Activated T-helper 17 cell treated with anti-CD3 and anti-CD28 coated beads, Interleukin-2, amount 50 U/mL, for 72 hours (primary cell): Measurements from ENCODE around the gene CLPSL1. TPM values are rescaled to one million over a fixed set of nuclear protein-coding genes. Genes with fewer than 3 reads are reported as not detected.

ENCODE experiments used
- ATAC-seq: fragments of 150-1000 bp; cut with Tn5 transposase; replicated peaks from 2 replicates; pipeline ENCODE4 v1.10.0; 2021; ENCODE audit warnings: mild to moderate bottlenecking, moderate library complexity
- H3K27ac Mint-ChIP-seq: one replicate; pipeline ENCODE4 v1.8.0; 2022; ENCODE audit warnings: mixed read lengths
- H3K27me3 Mint-ChIP-seq: one replicate; pipeline ENCODE4 v1.8.0; 2022; ENCODE audit warnings: mixed read lengths
- H3K36me3 Mint-ChIP-seq: one replicate; pipeline ENCODE4 v1.8.0; 2022; ENCODE audit warnings: low read depth, mild to moderate bottlenecking, mixed read lengths
- H3K4me1 Mint-ChIP-seq: one replicate; pipeline ENCODE4 v1.8.0; 2022; ENCODE audit warnings: mixed read lengths
- H3K4me3 Mint-ChIP-seq: one replicate; pipeline ENCODE4 v1.8.0; 2022; ENCODE audit warnings: mild to moderate bottlenecking, mixed read lengths
- H3K9me3 Mint-ChIP-seq: one replicate; pipeline ENCODE4 v1.8.0; 2022; ENCODE audit warnings: mixed read lengths
- total RNA-seq, 2 donors: library from RNA; stranded (reverse); gene quantifications; one replicate each; pipeline ENCODE4 v1.2.3, GENCODE V29; 2022

Gene CLPSL1
- total RNA-seq, 2 donors from 2014 or later, result not detected

DNA sequence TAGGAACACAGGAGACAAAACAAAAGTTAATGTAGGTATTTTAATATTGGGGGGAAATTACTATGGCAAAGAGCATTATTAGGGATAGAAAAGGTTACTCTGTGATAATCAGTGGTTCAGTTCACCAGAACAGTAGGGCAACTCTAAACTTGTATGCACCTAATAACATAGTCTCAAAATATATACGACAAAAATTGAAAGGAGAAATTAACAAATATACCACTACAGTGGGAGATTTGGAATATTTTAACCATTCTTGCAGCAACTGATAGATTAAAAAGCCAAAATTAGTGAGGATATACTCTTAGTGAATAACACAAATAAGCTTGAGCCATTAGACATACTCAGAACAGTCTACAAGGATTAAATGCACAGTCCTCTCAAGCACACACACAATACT is 32.9 kb upstream of the CLPSL1 start:
- H3K27me3 Mint-ChIP-seq, result peaks cover 8% of the 10 kb centered on the region
- H3K4me1 Mint-ChIP-seq, result peaks cover 6% of the 10 kb centered on the region
- H3K36me3 Mint-ChIP-seq, result no peaks in the 10 kb centered on the region
- H3K9me3 Mint-ChIP-seq, result peaks cover 4% of the 10 kb centered on the region
- H3K4me3 Mint-ChIP-seq, result no peak overlapping the region
- H3K27ac Mint-ChIP-seq, result no peak overlapping the region
- no peak for ATAC-seq

DNA sequence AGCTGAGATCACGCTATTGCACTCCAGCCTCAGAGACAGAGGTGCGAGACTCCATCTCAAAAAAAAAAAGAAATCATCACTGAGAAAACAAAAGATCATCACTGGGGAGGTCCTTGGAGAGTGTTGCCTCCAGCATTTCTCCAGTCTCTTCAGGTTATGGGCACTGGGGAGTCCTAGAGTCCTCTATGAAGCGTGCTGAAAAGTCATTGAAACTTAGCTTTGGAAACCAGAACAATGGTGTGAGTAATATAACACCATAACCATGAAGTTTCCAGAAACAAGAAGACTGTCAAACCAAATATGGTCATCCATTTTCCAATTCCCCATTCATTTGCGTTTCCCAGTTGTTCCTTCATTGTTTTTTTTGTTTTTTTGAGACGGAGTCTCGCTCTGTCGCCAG is 30.3 kb upstream of the CLPSL1 start:
- Mint-ChIP-seq H3K27ac (no peak overlapping the region), H3K9me3 (peaks cover 4% of the 10 kb centered on the region), H3K36me3 (no peaks in the 10 kb centered on the region), H3K4me3 (peak overlapping the region; percentile 10), H3K4me1 (peaks cover 6% of the 10 kb centered on the region), H3K27me3 (peaks cover 8% of the 10 kb centered on the region)
- peak; percentile 76 for ATAC-seq

DNA sequence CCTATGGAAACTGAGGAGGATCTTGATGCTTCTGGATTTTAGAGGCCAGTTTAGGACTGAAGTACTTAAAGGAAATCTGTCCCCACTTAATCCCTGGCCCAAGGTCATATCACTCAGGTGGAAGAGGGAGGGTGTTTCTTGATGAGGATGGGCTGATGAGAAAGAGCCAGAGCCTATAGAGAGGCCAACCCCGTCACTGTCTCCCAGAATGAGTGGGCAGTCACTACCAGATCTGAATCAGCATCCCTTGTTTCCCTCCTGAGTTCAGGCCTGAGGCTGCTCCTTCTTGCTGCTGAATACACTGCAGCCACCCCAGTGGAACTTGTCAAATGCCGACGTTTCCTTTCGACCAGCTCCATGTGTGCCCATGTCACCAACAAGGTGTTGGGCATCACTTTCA is 29.2 kb upstream of the CLPSL1 start:
- no peaks in the 10 kb centered on the region for H3K36me3 Mint-ChIP-seq
- peaks cover 4% of the 10 kb centered on the region for H3K9me3 Mint-ChIP-seq
- peak overlapping the region; percentile 37 for H3K4me3 Mint-ChIP-seq
- peaks cover 6% of the 10 kb centered on the region for H3K4me1 Mint-ChIP-seq
- peaks cover 6% of the 10 kb centered on the region for H3K27me3 Mint-ChIP-seq
- ATAC-seq, result peak; percentile 96
- H3K27ac Mint-ChIP-seq, result peak overlapping the region; percentile 34

DNA sequence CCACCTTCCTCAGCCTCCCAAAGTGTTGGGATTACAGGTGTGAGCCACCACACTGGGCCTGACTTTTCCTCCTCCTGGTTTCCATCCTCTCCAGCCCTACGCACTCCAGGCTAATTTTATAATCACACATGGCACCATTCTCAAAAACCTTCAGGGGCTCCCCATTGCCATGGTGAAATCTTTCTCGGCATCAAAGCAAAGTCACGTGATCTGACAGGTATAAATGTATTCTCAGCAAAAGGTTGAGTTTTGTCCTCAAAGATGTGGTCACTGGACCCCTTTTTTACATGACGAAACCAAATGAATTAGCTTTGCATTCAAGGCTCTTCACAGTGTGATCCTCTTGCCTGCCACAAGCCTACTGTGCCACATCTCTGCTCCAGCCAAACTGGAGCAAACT is 28.5 kb upstream of the CLPSL1 start:
- H3K4me3 Mint-ChIP-seq, result peak overlapping the region; percentile 37
- H3K4me1 Mint-ChIP-seq, result peaks cover 6% of the 10 kb centered on the region
- H3K27me3 Mint-ChIP-seq, result peaks cover 2% of the 10 kb centered on the region
- no peak overlapping the region for H3K27ac Mint-ChIP-seq
- peaks cover 4% of the 10 kb centered on the region for H3K9me3 Mint-ChIP-seq
- no peaks in the 10 kb centered on the region for H3K36me3 Mint-ChIP-seq
- no peak for ATAC-seq

DNA sequence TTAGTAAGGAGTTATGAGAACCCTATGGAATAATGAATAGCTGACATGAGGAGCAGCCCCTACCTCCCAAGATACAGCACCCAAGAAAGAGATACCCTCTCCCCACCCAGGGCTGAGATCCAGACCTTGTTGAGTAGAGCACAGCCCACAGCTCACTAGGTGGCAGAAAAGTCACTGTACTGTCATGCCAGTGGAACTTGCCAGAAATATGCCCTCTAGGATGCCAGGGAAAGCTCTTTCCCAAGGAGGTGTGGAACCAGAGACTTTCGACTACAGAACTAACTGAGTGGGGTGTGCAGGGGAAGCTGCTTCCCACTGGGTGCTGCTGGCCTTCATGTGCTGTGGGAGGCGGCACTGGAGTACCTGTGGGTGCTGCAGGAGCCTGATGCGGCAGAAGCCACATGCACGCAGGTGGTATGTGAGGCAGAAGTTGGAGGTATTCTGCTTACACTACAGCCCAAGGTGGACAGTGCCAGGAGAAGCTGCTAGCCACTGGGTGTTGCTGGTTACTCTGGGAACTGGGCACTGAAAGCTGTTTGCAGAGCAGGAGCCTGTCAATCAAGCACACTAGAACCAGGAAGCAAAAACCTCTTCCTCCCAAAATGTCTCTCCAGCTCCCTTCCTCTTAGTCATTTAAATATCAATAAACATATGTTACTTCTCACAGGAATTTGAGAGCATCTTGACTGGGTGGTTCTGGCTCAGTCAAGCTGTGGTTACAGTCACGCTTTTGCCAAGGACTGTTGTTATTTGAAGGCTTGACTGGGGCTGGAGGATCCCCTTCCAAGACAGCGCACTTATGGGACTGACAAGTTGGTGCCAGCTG is 26.2 kb upstream of the CLPSL1 start:
- Mint-ChIP-seq H3K9me3 (no peaks in the 10 kb centered on the region), H3K27ac (peak overlapping the region; percentile 43), H3K27me3 (peaks cover 11% of the 10 kb centered on the region), H3K4me1 (peaks cover 6% of the 10 kb centered on the region), H3K36me3 (no peaks in the 10 kb centered on the region), H3K4me3 (no peak overlapping the region)
- no peak for ATAC-seq

DNA sequence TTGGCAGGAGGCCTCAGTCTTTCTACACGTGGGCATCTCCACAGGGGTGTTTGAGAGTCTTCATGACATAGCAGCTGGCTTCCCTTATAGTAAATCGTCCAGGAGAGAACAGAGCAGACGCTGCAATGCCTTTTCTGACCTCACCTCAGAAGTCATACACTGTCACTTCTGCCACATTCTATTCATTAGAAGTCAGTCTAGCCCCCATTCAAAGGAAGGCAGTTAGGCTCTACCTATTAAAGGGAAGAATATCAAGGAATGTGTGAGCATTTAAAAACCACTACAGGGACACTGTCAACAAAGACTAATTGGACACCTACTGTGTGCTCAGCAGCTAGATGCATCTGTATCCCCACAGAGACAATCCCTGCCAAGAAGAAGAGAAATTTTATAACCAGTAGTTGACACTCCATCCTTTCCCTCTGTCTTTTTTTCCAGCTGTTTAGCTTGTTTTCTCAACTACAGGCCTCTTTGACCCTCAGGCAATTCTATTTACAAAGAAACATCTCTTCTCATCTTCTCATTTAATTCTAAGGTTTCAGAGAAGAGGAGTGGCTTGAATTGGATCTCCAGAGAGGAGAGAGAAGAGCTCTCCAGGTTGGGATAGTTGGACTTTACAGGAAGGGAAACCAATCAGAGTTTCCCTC is 25.4 kb upstream of the CLPSL1 start:
- peaks cover 16% of the 10 kb centered on the region for H3K27me3 Mint-ChIP-seq
- no peaks in the 10 kb centered on the region for H3K9me3 Mint-ChIP-seq
- no peak for ATAC-seq
- peak overlapping the region; percentile 43 for H3K27ac Mint-ChIP-seq
- no peak overlapping the region for H3K4me3 Mint-ChIP-seq
- H3K4me1 Mint-ChIP-seq, result peaks cover 6% of the 10 kb centered on the region
- H3K36me3 Mint-ChIP-seq, result no peaks in the 10 kb centered on the region

DNA sequence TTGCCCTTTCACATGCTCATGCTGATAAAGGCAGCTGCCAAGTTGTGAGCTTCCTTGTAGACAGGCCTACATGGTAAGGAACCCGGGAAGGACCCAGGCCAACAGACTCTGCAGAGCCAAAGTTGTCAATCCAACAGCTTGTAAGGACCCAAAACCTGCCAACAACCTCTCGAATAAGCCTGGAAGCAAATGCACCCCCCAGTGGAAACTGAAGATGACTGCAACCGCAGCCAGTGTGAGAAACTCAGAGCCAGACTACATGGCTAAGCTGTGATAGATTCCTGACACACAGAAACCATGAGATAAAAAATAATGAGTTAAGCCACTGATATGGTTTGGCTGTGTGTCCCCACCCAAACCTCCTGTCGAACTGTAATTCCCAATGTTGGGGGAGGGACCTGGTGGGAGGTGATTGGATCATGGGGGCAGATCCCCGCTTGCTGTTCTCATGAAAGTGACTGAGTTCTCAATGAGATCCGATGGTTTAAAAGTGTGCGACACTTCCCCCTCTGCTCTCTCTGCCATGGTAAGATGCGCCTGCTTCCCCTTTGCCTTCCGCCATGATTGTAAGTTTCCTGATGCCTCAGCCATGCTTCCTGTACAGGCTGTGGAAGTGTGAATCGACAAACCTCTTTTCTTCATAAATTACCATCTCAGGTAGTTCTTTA is 23.2 kb upstream of the CLPSL1 start:
- H3K9me3 Mint-ChIP-seq, result no peaks in the 10 kb centered on the region
- H3K27me3 Mint-ChIP-seq, result peaks cover 27% of the 10 kb centered on the region
- H3K27ac Mint-ChIP-seq, result no peak overlapping the region
- H3K36me3 Mint-ChIP-seq, result no peaks in the 10 kb centered on the region
- H3K4me1 Mint-ChIP-seq, result no peaks in the 10 kb centered on the region
- H3K4me3 Mint-ChIP-seq, result no peak overlapping the region
- ATAC-seq, result no peak

DNA sequence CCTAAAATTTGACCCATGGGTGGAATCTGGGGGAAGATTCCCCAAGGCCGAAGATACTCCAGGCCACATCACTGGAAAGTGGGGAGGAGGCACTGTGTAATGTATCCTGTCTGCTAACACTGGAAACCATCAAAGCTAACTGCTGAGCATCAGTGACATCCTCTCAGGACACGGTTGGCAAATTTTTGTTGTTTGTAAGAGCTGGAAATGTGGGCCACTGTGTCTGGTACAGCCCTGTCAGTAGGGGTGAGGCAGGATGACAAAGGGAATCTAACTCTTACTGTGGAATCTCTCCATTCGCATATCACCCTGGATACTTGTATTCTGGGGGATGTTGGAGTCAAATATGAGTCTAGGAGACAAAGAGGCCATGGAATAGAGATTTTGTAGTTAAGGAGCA is 21.4 kb upstream of the CLPSL1 start:
- Mint-ChIP-seq H3K4me3 (no peak overlapping the region), H3K9me3 (no peaks in the 10 kb centered on the region), H3K36me3 (no peaks in the 10 kb centered on the region), H3K4me1 (peaks cover 5% of the 10 kb centered on the region), H3K27ac (no peak overlapping the region), H3K27me3 (peaks cover 44% of the 10 kb centered on the region)
- no peak for ATAC-seq

DNA sequence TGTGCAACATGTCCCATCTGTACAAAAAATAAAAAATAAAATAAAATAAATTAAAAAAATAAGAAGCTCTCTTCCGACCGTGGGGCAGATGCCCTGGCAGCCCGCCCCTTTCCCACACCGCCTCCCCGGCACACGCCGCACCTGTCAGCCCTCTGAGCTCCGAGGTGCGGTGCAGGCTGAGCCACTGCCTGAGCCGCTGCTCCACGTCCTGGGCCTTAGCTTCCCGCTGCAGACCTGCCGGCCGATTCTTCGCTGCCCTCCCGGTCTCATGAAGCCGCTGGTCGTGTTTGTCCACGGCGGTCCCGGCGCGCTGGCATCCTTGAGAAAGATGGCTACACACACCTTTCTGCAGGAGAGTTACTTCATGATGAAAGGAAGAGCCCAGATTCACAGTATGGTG is 15.1 kb upstream of the CLPSL1 start:
- H3K9me3 Mint-ChIP-seq, result no peaks in the 10 kb centered on the region
- no peak overlapping the region for H3K4me3 Mint-ChIP-seq
- no peak overlapping the region for H3K27ac Mint-ChIP-seq
- H3K4me1 Mint-ChIP-seq, result peaks cover 6% of the 10 kb centered on the region
- no peaks in the 10 kb centered on the region for H3K36me3 Mint-ChIP-seq
- ATAC-seq, result no peak
- H3K27me3 Mint-ChIP-seq, result peaks cover 29% of the 10 kb centered on the region

DNA sequence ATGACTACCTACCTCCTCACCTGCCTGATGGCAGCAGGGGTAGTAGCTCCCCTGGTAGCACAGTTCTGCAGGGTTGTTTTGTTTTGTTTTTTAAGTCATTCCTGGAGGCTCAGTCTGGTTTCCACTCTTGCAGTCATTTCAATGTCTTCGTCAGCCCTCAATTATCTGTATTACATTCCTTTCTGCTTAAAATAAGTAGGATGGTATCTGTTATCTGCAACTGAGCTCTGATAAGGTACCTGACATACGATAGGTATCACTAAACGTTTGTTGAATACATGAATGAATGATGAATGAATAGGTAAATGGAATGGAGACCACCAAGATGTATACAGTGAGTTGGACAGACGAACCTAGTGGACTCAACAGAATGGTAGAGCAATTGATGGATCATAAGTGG is 11.6 kb upstream of the CLPSL1 start:
- Mint-ChIP-seq H3K27me3 (peaks cover 9% of the 10 kb centered on the region), H3K27ac (no peak overlapping the region), H3K4me3 (no peak overlapping the region), H3K9me3 (no peaks in the 10 kb centered on the region), H3K4me1 (peaks cover 3% of the 10 kb centered on the region), H3K36me3 (no peaks in the 10 kb centered on the region)
- ATAC-seq, result no peak

DNA sequence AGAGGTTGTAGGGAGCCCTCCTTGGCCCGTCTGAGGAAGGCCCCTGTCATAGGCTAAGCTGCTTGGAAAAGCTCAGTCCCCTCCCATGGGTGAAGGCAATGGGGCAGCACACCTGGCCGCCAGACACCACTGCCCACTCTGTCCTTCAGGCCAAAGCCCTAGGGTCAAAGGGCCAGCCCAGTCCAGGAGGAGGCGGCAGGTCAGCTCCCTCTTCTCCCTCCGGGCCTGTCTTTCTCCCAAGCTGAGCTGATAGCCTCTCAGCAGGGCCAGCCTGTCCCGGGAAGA is 9.5 kb upstream of the CLPSL1 start:
- Mint-ChIP-seq H3K27me3 (peaks cover 10% of the 10 kb centered on the region), H3K27ac (no peak overlapping the region), H3K36me3 (no peaks in the 10 kb centered on the region), H3K9me3 (no peaks in the 10 kb centered on the region), H3K4me1 (no peaks in the 10 kb centered on the region), H3K4me3 (no peak overlapping the region)
- no peak for ATAC-seq

DNA sequence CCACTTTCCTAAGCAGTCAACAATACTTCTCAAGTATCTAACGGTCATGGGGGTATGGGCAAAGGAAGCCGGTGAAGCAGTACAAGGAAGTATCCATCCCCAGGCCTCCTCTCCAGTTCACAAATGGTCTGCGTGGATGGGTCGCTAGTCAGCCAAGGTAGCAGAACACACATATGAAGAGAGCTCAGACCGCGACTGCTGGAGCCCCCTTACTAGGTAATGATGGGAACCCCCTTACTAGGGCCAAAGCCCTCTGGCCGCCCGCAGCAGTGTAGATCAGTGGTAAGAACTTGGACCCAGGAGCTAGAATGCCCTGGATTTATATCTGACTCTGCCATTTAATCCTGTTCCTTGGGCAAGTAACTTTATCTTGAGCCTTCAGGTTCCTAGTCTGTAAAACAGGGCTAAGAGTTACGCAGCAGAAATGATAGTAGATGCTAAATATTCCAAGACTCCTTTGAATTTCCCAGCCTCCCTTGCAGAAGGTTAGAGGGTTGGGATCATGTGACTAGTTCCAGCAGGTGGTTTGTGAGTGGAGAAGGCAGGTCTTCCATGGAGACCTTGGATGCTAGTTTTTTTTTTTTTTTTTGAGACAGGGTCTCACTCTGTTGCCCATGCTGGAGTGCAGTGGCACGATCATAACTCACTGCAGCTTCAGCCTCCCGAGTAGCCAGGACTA is 6.6 kb upstream of the CLPSL1 start:
- Mint-ChIP-seq H3K4me3 (no peak overlapping the region), H3K27me3 (peaks cover 18% of the 10 kb centered on the region), H3K9me3 (no peaks in the 10 kb centered on the region), H3K36me3 (no peaks in the 10 kb centered on the region), H3K4me1 (no peaks in the 10 kb centered on the region), H3K27ac (no peak overlapping the region)
- no peak for ATAC-seq

DNA sequence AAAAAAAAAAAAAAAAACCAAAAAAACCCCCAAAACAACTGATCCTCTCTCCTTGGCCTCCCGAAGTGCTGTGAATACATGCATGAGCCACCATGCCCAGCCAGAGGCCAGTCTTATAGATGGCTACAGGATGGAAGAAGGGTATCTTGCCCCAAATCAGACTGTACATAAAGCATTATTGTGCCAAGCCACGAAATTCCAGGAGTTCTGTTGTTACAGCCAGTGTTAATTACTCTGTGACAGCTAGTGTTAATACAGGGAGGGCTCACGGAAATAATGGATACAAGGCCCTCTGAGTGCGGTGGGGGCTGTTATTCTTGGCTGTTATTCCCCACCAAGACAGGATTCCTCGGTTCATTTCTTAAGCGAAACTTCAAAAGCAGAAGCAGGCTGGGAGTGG is 5.8 kb upstream of the CLPSL1 start:
- no peaks in the 10 kb centered on the region for H3K9me3 Mint-ChIP-seq
- H3K27me3 Mint-ChIP-seq, result peaks cover 18% of the 10 kb centered on the region
- ATAC-seq, result no peak
- H3K4me1 Mint-ChIP-seq, result no peaks in the 10 kb centered on the region
- H3K27ac Mint-ChIP-seq, result no peak overlapping the region
- no peaks in the 10 kb centered on the region for H3K36me3 Mint-ChIP-seq
- no peak overlapping the region for H3K4me3 Mint-ChIP-seq

DNA sequence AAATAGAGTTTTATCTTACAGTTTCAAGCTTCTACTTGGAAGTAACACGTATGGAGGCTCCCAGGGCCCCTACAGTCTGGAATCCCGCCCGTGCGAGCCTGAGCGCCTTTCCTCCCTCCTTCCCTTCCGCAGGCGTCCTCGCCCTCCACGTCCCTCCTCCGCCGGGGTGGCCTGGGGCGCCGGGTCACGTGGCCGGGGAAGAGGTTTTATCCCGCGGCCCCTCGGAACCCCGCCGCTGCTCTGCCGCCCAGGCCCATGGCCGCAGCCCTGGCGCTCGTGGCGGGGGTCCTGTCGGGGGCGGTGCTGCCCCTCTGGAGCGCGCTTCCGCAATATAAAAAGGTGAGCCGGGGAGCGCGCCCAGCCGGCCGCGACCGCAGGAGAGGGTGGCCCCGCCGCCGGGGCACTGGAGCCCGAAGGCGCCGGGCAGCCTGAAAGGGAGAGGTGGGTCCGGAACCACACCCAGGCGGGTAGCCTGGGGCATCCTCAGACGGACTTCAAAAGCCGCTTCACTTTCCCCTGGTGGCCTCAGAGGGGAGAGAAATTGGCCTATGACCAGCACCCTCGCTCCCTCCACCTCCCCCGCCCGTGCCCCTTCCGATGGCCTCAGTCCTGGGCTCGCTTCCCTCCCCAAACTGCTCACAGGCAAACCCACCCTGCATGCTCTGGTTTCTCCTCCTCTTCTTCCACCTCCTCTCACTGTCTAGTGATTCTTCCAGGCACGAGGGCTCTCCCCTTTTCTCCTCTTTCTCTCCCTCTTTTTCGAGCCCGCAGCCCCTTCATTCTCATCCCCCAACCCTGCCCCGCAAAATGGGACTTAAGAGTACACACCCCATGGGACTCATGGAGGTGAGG is 4.2 kb upstream of the CLPSL1 start, which contains the start of gene CLPSL2:
TSS of gene CLPSL2 (plus strand) at position 235 of the 852 bp plus-strand sequence. CDS start at position 256, 21 bp downstream.
- Mint-ChIP-seq H3K27ac (no peak within 1 kb of the TSS), H3K4me3 (peak within 1 kb of the TSS; percentile 55), H3K27me3 (peaks cover 24% of the 10 kb centered on the region), H3K36me3 (no peaks in the 10 kb centered on the region), H3K9me3 (no peaks in the 10 kb centered on the region), H3K4me1 (no peaks in the 10 kb centered on the region)
- peak; percentile 21 for ATAC-seq
